ENCODE results near the gene RAB20.

The RAB20 gene

GRCh38 chr13:110522721-110523120 is 38.8 kb downstream of the RAB20 start:
- Mint-ChIP-seq H3K27me3 (ENCODE audit: low read depth, poor library complexity) (peaks cover 10% of the 10 kb centered on the region), H3K36me3 (ENCODE audit: low read depth) (no peaks in the 10 kb centered on the region), H3K4me1 (peaks cover 37% of the 10 kb centered on the region), H3K4me3 (no peak overlapping the region), H3K27ac (no peak overlapping the region), H3K9me3 (no peaks in the 10 kb centered on the region)
- TF ChIP-seq, protein P1, sequence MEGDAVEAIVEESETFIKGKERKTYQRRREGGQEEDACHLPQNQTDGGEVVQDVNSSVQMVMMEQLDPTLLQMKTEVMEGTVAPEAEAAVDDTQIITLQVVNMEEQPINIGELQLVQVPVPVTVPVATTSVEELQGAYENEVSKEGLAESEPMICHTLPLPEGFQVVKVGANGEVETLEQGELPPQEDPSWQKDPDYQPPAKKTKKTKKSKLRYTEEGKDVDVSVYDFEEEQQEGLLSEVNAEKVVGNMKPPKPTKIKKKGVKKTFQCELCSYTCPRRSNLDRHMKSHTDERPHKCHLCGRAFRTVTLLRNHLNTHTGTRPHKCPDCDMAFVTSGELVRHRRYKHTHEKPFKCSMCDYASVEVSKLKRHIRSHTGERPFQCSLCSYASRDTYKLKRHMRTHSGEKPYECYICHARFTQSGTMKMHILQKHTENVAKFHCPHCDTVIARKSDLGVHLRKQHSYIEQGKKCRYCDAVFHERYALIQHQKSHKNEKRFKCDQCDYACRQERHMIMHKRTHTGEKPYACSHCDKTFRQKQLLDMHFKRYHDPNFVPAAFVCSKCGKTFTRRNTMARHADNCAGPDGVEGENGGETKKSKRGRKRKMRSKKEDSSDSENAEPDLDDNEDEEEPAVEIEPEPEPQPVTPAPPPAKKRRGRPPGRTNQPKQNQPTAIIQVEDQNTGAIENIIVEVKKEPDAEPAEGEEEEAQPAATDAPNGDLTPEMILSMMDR (IDR thresholded peaks at IDR 0.05) = no peak
- no peak for DNase-seq

- H3K9me3 Mint-ChIP-seq = no peaks in the 10 kb centered on the region
- H3K27me3 Mint-ChIP-seq (ENCODE audit: low read depth, poor library complexity) = peaks cover 6% of the 10 kb centered on the region
- H3K4me1 Mint-ChIP-seq = peaks cover 33% of the 10 kb centered on the region
- H3K36me3 Mint-ChIP-seq (ENCODE audit: low read depth) = no peaks in the 10 kb centered on the region
- H3K4me3 Mint-ChIP-seq = no peak overlapping the region
- H3K27ac Mint-ChIP-seq = no peak overlapping the region
- DNase-seq = no peak
- TF ChIP-seq, protein P1 (IDR thresholded peaks at IDR 0.05) = no peak
These were observed 39.6 kb downstream of the RAB20 start for GRCh38 chr13:110521946-110522345.

- Mint-ChIP-seq H3K27me3 (ENCODE audit: low read depth, poor library complexity) (peaks cover 8% of the 10 kb centered on the region), H3K36me3 (ENCODE audit: low read depth) (no peaks in the 10 kb centered on the region), H3K4me1 (peaks cover 33% of the 10 kb centered on the region), H3K4me3 (no peak overlapping the region), H3K9me3 (no peaks in the 10 kb centered on the region), H3K27ac (peak overlapping the region; percentile 80)
- TF ChIP-seq, protein P1 (IDR thresholded peaks at IDR 0.05) = no peak
- no peak for DNase-seq
These were observed 40.2 kb downstream of the RAB20 start for GRCh38 chr13:110521296-110521680.

DNA sequence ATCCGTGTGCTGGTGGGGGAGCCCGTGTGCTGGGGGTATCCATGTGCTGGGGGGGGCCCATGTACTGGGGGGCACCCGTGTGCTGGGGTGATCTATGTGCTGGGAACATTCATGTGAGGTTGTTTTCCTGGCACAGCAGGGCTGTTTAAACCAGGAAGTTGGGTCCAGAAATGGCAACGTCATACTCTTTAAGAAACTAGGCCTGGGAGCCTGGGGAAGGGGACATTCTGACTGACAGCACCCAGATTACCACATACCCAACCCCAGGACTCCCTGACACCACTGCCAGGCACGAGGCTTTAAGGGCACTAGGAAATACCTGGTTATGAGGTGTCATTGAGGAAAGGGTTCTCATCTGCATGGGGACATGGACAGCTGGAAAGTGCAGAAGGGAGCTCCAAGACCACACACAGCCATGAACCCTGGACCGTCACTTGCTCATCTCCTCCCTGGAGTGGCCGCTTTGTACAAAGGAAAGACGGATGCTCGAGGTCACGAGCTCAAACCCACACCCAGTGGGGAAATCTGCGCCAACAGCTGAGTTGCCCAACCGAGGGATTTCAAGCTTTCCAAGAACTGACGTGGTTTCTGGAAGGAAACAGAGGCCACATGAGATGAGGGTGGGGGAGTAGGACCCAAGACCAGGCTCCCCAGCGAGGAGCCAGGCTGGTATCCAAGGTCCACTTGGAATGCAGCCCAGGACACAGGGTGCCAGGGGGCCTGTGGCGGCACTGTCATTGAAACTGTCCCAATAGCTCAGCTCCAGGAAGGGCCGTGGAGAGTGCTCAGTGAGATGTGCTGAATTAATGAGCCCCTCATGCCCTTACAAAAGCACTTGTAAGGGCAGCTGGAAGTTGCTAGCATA is 40.9 kb downstream of the RAB20 start:
- Mint-ChIP-seq H3K36me3 (ENCODE audit: low read depth) (no peaks in the 10 kb centered on the region), H3K4me3 (no peak overlapping the region), H3K27me3 (ENCODE audit: low read depth, poor library complexity) (peaks cover 14% of the 10 kb centered on the region), H3K9me3 (no peaks in the 10 kb centered on the region), H3K4me1 (peaks cover 33% of the 10 kb centered on the region), H3K27ac (peak overlapping the region; percentile 80)
- DNase-seq = no peak
- TF ChIP-seq, protein P1 (IDR thresholded peaks at IDR 0.05) = no peak

- peaks cover 23% of the 10 kb centered on the region for H3K4me1 Mint-ChIP-seq
- TF ChIP-seq, protein P1 (IDR thresholded peaks at IDR 0.05) = no peak
- H3K4me3 Mint-ChIP-seq = no peak overlapping the region
- no peak overlapping the region for H3K27ac Mint-ChIP-seq
- peaks cover 16% of the 10 kb centered on the region for H3K27me3 Mint-ChIP-seq (ENCODE audit: low read depth, poor library complexity)
- H3K36me3 Mint-ChIP-seq (ENCODE audit: low read depth) = peaks cover 11% of the 10 kb centered on the region
- no peaks in the 10 kb centered on the region for H3K9me3 Mint-ChIP-seq
- DNase-seq = no peak
These were observed 42.0 kb downstream of the RAB20 start for GRCh38 chr13:110519506-110519905.

DNA sequence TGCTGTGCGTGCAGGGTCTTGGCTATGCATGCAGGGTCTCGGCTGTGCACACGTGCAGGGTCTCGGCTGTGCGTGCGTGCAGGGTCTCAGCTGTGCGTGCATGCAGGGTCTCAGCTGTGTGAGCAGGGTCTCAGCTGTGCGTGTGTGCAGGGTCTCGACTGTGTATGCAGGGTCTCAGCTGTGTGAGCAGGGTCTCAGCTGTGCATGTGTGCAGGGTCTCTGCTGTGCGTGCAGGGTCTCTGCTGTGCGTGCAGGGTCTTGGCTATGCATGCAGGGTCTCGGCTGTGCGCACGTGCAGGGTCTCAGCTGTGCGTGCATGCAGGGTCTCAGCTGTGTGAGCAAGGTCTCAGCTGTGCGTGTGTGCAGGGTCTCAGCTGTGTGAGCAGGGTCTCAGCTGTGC is 42.5 kb downstream of the RAB20 start:
- Mint-ChIP-seq H3K4me3 (no peak overlapping the region), H3K36me3 (ENCODE audit: low read depth) (peaks cover 15% of the 10 kb centered on the region), H3K4me1 (peaks cover 20% of the 10 kb centered on the region), H3K27ac (no peak overlapping the region), H3K9me3 (no peaks in the 10 kb centered on the region), H3K27me3 (ENCODE audit: low read depth, poor library complexity) (peaks cover 16% of the 10 kb centered on the region)
- DNase-seq = no peak
- TF ChIP-seq, protein P1 (IDR thresholded peaks at IDR 0.05) = no peak

Measured in nephron progenitor cell (in vitro differentiated cells).